ENCODE measurements around the gene CFAP73.
"Not testable (repeated sequence)": the region's sequence is repeated elsewhere in the genome, so short reads cannot be mapped to it uniquely, and the experiment has no call there.

CFAP73 gene

GRCh38 chr12:113149361-113150150, at the start of gene CFAP73:
Gene CFAP73 (plus strand): TSS chr12:113149724. CDS start chr12:113149858, 134 bp downstream.
- peak; percentile 11 for DNase-seq

GRCh38 chr12:113099764-113100163, 49.8 kb upstream of the CFAP73 start:
- no peak for DNase-seq

DNA sequence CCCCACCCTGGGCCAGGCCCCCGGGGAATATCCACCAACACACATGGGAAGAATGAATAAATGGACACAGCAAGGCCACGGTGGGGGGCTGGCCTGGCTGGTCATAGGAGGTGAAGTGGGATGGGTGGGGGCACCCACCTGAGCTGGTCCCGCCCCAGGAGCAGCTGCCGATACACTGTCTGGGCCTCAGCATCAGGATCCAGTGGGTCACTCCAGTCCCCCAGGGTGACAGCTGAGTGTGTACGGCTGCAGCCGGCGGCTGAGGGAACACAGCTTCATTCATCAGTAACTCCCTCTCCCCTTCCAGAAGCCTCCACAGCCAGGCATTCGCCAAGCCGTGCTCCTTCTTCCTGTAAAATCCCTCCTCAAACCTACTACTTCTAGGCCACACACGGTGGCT, 47.8 kb upstream of the CFAP73 start:
- no peak for DNase-seq

- no peak for DNase-seq
These were observed 46.7 kb upstream of the CFAP73 start for GRCh38 chr12:113102811-113103210.

GRCh38 chr12:113103756-113104450, 45.6 kb upstream of the CFAP73 start:
- DNase-seq = no peak

GRCh38 chr12:113104953-113105510, 44.5 kb upstream of the CFAP73 start:
- no peak for DNase-seq

DNA sequence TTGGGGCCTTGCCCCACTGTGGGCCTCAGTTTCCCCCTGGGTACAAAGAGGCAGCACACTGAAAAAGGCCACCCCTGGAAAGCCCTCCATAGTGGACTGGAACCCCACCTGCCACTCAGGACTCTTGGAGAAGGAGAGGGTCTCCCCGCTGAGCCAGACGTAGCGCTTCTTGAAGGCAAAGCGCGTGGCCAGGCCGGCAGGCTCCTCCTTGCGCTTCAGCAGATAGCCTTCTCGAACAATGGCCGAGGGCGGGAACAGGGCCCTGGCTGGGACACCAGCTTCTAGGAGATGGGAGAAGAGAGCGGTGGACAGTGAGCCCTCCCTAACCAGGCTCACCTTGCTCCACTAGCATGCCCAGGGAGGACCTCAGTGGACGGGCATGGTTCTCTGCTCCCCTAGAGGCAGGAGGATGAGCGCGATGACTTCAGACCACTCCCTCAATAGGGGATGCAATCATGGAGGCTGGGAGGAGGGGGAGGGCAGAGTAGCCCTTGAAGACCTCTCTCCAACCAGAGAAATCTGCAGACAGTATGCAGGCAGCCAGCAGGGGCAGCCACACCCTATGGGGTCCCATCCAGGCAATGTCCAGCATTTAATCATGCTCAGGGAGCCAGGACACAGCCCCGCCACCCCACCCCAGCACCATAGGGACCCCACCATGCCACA, 43.8 kb upstream of the CFAP73 start:
- DNase-seq = no peak

- no peak for DNase-seq
These were observed 43.2 kb upstream of the CFAP73 start for GRCh38 chr12:113106361-113106760.

DNA sequence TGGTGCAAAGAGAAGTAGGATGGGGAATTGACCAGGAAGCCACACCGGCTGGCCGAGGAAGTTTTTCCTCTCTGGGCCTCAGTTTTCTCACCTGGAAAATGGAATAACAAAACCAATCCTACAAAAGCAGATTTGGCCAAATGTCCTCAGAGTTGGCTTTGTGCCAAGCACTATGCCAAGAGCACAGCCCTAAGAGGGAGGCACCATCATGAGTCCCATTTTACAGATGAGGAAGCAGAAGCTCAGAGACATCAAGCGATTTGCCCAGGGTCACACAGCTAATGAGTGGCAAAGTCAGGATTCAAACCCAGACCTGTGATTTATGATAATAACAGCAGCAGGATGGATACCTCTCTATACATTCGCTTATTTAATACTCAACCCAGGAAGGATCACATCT, 41.2 kb upstream of the CFAP73 start:
- DNase-seq = no peak

- DNase-seq = no peak
These were observed 40.2 kb upstream of the CFAP73 start for GRCh38 chr12:113109360-113109759.

DNA sequence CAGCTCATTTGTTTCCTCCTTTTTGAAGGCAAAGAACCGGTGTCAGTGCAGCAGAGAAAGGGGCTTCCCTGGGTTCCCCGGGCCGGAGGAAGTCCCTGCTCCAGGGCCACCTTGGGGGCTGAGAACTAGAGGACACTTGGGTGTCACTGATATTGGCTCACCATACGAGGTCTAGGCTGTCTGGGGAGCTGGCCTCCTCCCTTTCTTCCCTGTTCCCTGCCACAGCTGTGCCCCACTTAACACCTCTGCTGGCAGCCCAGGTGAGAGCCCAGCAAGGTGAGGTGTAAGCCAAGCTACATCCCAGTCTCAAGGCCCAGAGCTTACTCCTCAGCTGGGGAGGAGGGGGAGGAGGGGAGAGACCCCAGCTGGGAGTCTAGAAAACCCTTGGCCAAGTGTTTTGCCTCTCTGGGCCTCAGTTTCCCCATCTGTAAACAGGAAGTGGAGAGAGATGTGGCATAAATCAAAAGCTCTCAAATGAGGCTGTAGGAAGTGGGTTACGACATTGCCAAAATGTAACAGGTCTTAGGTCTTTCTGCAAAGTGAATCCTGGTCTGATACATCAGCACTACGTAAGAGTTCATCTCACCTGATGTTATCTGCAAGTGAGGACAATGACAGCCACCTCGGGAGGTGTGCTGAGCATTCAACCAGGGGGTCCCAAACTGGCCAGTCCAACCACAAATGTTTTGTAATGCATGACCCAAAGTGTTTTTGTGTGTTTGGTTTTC, 39.5 kb upstream of the CFAP73 start:
- DNase-seq = no peak

DNA sequence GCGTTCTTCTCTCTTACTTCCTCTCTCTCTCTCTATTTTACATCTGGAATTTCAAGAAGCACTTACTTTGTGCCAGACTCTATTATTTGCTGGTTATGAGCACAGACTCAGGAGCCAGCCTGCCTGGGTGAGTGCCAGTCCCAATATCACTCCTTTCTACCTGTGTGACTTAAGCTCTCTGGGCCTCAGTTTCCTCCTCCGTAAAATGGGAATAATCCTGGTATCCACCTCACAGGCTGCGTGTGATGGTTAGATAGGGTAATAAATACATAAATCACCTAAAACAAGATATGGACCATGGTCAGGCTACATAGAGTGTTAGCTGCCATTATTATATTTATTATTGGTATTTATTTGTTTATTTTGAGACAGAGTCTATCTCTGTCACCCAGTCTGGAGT, 38.3 kb upstream of the CFAP73 start:
- no peak for DNase-seq

DNA sequence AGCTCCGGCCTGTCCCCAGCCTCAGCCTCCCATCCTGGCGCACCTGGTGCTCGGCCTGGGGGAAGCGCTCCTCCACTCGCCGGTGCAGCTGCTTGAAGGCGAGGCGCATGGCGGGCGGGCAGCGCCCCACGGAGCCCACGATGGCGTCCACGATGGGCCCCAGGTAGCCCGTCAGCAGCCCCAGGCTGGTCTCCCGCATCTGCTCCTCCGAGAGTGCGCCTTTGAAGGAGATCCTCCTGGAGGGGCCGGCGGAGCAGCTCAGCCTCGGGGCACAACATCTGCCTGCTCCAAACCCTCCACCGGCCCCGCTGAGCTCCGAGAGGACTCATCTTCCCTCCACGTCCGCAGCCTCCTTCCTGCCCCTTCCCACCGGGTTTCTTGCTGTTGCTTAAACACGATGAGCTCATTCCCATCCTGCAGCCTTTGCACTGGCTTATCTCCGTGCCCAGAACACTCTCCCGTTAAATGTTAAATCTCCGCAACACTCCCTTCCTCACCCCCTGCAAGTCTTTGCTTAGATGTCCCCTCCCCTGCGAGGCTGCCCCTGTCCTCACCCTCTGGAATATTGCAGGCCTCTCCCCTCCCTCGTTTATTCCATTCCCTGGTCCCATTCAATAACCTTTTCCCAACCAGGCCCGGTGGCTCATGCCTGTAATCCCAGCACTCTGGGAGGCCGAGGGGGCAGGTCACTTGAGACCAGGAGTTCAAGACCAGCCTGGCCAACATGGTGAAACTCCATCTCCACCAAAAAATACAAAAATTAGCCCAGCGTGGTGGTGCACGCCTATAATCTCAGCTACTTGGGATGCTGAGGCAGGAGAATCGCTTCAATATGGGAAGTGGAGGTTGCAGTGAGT, 37.3 kb upstream of the CFAP73 start:
- DNase-seq = no peak

DNA sequence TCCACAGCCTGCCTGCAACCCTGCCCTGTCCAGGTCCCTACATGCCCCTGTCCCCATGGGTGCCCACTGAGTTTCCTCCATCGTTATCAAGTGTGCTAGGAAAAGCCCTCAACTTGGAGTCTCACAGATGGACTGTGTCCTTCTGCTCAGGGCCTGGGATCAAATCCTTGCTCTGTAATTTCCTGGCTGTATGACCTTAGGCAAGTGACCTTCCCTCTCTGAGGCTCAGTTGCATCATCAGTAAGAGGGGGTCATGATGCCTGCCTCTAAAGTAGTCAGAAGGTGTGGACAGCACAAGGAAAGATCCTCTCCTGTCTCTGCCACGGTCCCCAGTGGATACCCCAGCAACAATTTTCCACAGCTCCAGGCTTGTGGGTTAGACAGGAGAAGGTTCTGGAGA, 36.1 kb upstream of the CFAP73 start:
- DNase-seq = no peak

GRCh38 chr12:113114447-113115178, 34.9 kb upstream of the CFAP73 start:
- DNase-seq = no peak

DNA sequence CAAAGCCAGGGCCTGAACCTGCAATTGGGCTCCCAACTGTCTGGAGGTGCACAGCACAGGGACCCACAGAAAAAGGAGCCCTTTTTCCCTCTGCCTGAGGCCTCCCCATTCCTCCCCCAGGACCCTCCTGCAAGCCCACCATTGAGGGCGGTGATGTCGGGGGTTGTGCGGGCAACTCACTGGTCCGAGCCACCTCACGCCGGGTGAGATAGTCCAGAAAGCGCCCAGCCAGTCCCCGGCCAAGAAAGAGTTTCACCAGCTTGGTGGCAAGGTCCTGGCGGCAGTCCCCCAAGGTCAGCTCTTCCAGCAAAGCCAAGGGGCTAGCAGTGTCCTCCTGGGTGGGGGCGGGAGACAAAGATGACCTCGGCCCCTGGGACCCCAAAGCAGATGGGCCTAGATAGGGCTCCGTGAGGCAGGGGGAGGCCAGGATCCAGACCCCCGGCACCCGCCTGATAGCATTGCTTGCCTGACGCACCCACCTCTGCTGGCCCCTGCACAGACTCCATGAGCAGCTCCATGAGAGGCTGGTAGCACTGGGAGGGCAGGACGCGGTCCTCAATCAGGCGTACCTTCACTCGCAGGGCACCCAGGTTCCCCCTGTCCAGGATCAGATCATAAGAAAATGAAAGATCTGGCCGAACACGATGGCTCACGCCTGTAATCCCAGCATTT, 33.9 kb upstream of the CFAP73 start:
- DNase-seq = no peak

DNA sequence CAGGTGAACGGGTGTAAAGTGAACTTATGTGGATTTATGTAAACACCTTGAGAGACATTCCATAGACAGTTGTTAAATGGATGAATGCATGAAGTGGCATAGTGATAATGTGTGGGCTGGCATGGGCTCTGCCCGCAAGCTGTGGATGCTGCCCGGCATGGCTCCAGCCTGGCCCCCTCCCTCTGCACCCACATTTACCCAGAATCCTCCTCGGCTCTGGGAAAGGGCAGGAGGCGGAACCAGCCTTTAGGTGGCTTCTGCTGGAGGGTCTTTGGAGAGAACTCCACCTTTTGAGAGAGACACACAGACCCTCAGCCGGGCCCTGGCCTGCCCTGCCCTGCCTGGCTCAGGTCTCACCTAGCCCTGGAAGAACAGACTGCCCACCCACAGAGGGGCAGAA, 32.6 kb upstream of the CFAP73 start:
- DNase-seq = no peak

DNA sequence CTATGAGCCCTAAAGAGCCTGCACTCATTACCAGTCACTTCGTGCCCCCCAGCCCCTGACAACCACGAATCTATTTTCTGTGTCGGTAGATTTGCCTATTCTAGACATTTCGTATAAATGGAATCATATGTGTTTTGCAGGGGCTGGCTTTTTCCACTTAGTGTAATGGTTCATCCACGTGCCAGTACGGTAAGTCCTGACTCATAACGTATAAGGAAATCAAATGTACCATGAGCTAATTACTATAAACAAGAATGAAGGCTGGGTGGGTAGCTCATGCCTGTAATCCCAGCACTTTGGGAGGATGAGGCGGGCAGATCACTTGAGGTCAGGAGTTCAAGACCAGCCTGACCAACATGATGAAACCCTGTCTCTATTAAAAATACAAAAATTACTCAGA, 31.8 kb upstream of the CFAP73 start:
- not testable (repeated sequence) for DNase-seq

DNA sequence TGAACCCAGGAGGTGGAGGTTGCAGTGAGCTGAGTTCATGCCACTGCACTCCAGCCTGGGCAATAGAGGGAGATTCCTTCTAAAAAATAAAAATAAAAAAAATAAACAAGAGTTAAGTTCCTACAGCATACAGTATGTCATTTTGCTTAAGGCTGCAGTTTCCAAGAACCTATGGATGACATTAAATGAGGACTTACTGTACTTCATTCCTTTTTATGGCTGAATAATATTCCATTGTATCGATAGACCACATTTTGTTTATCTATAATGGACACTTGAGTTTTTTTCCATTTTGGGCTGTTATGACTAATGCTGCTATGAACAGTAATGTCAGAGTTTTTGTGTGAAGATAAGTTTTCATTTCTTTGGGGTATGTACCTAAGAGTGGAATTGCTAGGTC, 31.4 kb upstream of the CFAP73 start:
- no peak for DNase-seq

- DNase-seq = no peak
These were observed 29.4 kb upstream of the CFAP73 start for GRCh38 chr12:113119980-113120669.
